K562 (cell line): ENCODE data around the gene NKAIN4. TPM values are rescaled to one million over a fixed set of nuclear protein-coding genes. Genes with fewer than 3 reads are reported as not detected.

Experiments used
- PHTF2 ChIP-seq: fragments of 250-450 bp; sonication (Bioruptor Pico); IDR thresholded peaks from 2 replicates; pipeline ENCODE4 v1.5.0; 2021; ENCODE audit warnings: mild to moderate bottlenecking
- POLR3A ChIP-seq: IDR thresholded peaks from 2 replicates; pipeline ENCODE4 v1.6.1; 2011; ENCODE audit warnings: borderline replicate concordance, mild to moderate bottlenecking, moderate library complexity; ENCODE audit not compliant: insufficient read length, insufficient read depth; ENCODE audit errors: extremely low read depth
- TFAM ChIP-seq: fragments of 250-450 bp; sonication (Bioruptor Pico); conservative IDR thresholded peaks from 2 replicates; pipeline ENCODE4 v1.5.0; 2021; ENCODE audit warnings: mild to moderate bottlenecking, moderate library complexity
- polyA plus RNA-seq, 8 experiments: library from polyadenylated mRNA; depleted of rRNA in 4 of 8; stranded (reverse) in 5 of 8; unstranded in 3 of 8; fragments of >200 nt; fragmentation: Nextera tagmentation in 2 of 8; fragmentation: Illumina TruSeq in 1 of 8; extraction: Ambion mirVana in 2 of 8; extraction: Trizol in 1 of 8; gene quantifications; 2 replicates each; pipeline versions ENCODE4 v1.2.1 to v1.2.3, GENCODE V29; 2011 to 2014; ENCODE audit warnings: inconsistent platforms in 1 of 8, missing spikeins in 1 of 8
- total RNA-seq, 7 experiments: library from RNA; depleted of rRNA in 6 of 7; stranded (reverse); fragments of >200 nt in 6 of 7; fragmentation: Illumina TruSeq in 2 of 7; extraction: Trizol in 2 of 7; gene quantifications; 2 replicates each; pipeline versions ENCODE4 v1.2.1 to v1.2.3, GENCODE V29; 2011 to 2021; ENCODE audit warnings: low replicate concordance in 1 of 7
- TF ChIP-seq, protein P1 (sequence below), 2 experiments: fragments of 450-650 bp in 1 of 2; sonication (generic) in 1 of 2; formaldehyde crosslinking in 1 of 2; IDR thresholded peaks; 2 replicates each; pipeline versions ENCODE4 v1.7.1 to v1.9.0; 2016 to 2022; ENCODE audit warnings: inconsistent platforms in 1 of 2, mild to moderate bottlenecking in 1 of 2, missing genetic modification reagents in 1 of 2
- TF ChIP-seq, protein P2 (sequence below), 2 experiments: IDR thresholded peaks; 2 replicates each; pipeline ENCODE4 v1.6.1; 2012; ENCODE audit warnings: improper control_type of control experiment in 2 of 2, low read depth in 2 of 2, low read length in 2 of 2, borderline replicate concordance in 1 of 2
- TF ChIP-seq, protein P3 (sequence below): fragments of 450-650 bp; IDR thresholded peaks from 2 replicates; pipeline ENCODE4 v1.6.1; 2016; ENCODE audit warnings: low read depth

Gene NKAIN4
- total and polyA plus RNA-seq, 9 of the 15 experiments (the other 6 are each of a cell fraction or from before 2014, with no cell fraction given) = not detected

DNA sequence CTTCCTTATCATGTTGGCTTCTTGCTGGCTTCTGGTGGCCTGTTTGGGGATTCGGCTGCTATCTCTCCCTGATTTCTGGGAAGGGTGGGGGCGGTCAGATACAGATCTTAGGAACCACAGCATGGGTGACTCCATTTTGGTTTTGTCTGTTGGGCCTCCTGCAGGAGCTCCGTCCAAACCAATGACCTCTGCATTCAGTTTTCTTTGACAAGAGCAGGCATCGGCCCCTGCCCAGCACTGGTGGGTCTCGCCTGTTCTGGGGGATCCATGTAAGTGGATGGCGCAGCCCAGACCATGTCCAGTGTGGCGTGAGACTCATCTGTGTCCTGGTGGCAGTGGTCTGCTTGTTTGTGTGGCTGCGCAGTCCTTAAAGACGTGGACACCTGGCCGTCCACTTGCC is 9.7 kb upstream of the NKAIN4 start (continued):
- TF ChIP-seq, protein P1, sequence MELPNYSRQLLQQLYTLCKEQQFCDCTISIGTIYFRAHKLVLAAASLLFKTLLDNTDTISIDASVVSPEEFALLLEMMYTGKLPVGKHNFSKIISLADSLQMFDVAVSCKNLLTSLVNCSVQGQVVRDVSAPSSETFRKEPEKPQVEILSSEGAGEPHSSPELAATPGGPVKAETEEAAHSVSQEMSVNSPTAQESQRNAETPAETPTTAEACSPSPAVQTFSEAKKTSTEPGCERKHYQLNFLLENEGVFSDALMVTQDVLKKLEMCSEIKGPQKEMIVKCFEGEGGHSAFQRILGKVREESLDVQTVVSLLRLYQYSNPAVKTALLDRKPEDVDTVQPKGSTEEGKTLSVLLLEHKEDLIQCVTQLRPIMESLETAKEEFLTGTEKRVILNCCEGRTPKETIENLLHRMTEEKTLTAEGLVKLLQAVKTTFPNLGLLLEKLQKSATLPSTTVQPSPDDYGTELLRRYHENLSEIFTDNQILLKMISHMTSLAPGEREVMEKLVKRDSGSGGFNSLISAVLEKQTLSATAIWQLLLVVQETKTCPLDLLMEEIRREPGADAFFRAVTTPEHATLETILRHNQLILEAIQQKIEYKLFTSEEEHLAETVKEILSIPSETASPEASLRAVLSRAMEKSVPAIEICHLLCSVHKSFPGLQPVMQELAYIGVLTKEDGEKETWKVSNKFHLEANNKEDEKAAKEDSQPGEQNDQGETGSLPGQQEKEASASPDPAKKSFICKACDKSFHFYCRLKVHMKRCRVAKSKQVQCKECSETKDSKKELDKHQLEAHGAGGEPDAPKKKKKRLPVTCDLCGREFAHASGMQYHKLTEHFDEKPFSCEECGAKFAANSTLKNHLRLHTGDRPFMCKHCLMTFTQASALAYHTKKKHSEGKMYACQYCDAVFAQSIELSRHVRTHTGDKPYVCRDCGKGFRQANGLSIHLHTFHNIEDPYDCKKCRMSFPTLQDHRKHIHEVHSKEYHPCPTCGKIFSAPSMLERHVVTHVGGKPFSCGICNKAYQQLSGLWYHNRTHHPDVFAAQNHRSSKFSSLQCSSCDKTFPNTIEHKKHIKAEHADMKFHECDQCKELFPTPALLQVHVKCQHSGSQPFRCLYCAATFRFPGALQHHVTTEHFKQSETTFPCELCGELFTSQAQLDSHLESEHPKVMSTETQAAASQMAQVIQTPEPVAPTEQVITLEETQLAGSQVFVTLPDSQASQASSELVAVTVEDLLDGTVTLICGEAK (IDR thresholded peaks at IDR 0.05) = no peak
- TF ChIP-seq, protein P1 (CRISPR knock-in tag; IDR thresholded peaks at IDR 0.05) = no peak
- TF ChIP-seq, protein P2, sequence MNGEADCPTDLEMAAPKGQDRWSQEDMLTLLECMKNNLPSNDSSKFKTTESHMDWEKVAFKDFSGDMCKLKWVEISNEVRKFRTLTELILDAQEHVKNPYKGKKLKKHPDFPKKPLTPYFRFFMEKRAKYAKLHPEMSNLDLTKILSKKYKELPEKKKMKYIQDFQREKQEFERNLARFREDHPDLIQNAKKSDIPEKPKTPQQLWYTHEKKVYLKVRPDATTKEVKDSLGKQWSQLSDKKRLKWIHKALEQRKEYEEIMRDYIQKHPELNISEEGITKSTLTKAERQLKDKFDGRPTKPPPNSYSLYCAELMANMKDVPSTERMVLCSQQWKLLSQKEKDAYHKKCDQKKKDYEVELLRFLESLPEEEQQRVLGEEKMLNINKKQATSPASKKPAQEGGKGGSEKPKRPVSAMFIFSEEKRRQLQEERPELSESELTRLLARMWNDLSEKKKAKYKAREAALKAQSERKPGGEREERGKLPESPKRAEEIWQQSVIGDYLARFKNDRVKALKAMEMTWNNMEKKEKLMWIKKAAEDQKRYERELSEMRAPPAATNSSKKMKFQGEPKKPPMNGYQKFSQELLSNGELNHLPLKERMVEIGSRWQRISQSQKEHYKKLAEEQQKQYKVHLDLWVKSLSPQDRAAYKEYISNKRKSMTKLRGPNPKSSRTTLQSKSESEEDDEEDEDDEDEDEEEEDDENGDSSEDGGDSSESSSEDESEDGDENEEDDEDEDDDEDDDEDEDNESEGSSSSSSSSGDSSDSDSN (IDR thresholded peaks at IDR 0.05; ENCODE audit: borderline replicate concordance in 1 of 2, low read depth in 2 of 2, low read length in 2 of 2) = no peak
- TF ChIP-seq POLR3A (no peak), TFAM (CRISPR knock-in tag) (no peak), PHTF2 (CRISPR knock-in tag) (peak; percentile 56; the same call in 1 of the 2 replicates)
- TF ChIP-seq, protein P3, sequence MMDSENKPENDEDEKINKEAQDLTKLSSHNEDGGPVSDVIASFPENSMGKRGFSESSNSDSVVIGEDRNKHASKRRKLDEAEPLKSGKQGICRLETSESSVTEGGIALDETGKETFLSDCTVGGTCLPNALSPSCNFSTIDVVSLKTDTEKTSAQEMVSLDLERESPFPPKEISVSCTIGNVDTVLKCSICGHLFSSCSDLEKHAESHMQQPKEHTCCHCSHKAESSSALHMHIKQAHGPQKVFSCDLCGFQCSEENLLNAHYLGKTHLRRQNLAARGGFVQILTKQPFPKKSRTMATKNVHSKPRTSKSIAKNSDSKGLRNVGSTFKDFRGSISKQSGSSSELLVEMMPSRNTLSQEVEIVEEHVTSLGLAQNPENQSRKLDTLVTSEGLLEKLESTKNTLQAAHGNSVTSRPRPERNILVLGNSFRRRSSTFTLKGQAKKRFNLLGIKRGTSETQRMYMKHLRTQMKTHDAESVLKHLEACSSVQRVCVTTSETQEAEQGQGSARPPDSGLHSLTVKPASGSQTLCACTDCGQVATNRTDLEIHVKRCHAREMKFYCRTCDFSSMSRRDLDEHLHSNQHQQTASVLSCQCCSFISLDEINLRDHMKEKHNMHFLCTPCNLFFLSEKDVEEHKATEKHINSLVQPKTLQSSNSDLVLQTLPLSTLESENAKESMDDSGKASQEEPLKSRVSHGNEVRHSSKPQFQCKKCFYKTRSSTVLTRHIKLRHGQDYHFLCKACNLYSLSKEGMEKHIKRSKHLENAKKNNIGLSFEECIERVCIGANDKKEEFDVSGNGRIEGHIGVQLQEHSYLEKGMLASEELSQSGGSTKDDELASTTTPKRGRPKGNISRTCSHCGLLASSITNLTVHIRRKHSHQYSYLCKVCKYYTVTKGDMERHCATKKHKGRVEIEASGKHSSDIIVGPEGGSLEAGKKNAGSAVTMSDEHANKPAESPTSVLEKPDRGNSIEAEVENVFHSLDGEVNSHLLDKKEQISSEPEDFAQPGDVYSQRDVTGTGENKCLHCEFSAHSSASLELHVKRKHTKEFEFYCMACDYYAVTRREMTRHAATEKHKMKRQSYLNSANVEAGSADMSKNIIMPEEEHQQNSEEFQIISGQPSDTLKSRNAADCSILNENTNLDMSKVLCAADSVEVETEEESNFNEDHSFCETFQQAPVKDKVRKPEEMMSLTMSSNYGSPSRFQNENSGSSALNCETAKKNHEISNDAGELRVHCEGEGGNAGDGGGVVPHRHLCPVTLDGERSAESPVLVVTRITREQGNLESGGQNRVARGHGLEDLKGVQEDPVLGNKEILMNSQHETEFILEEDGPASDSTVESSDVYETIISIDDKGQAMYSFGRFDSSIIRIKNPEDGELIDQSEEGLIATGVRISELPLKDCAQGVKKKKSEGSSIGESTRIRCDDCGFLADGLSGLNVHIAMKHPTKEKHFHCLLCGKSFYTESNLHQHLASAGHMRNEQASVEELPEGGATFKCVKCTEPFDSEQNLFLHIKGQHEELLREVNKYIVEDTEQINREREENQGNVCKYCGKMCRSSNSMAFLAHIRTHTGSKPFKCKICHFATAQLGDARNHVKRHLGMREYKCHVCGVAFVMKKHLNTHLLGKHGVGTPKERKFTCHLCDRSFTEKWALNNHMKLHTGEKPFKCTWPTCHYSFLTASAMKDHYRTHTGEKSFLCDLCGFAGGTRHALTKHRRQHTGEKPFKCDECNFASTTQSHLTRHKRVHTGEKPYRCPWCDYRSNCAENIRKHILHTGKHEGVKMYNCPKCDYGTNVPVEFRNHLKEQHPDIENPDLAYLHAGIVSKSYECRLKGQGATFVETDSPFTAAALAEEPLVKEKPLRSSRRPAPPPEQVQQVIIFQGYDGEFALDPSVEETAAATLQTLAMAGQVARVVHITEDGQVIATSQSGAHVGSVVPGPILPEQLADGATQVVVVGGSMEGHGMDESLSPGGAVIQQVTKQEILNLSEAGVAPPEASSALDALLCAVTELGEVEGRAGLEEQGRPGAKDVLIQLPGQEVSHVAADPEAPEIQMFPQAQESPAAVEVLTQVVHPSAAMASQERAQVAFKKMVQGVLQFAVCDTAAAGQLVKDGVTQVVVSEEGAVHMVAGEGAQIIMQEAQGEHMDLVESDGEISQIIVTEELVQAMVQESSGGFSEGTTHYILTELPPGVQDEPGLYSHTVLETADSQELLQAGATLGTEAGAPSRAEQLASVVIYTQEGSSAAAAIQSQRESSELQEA = no peak
